Mucosa of gallbladder (tissue), 1 donor: ENCODE measurements around the gene PCNX4. TPM values are rescaled to one million over a fixed set of nuclear protein-coding genes. Genes with fewer than 3 reads are reported as not detected.
"Not testable (repeated sequence)": the region's sequence is repeated elsewhere in the genome, so short reads cannot be mapped to it uniquely, and the experiment has no call there.

Experiments
- DNase-seq: peaks from one replicate; pipeline ENCODE4 v3.0.0-alpha.2; 2020; ENCODE audit warnings: low spot score
- total RNA-seq: library from RNA; stranded (reverse); gene quantifications from one replicate; pipeline ENCODE4 v1.2.1, GENCODE V29; 2021
- donor health status: DM: no; HTN: no; CAD: no.

Gene PCNX4
- total RNA-seq = 51.1 TPM

- peak; percentile 97 for DNase-seq
Observed at GRCh38 chr14:60091550-60092525, at the start of gene PCNX4. PCNX4 (plus strand) TSS chr14:60091923; CDS start chr14:60107639, 15,716 bp downstream.

DNA sequence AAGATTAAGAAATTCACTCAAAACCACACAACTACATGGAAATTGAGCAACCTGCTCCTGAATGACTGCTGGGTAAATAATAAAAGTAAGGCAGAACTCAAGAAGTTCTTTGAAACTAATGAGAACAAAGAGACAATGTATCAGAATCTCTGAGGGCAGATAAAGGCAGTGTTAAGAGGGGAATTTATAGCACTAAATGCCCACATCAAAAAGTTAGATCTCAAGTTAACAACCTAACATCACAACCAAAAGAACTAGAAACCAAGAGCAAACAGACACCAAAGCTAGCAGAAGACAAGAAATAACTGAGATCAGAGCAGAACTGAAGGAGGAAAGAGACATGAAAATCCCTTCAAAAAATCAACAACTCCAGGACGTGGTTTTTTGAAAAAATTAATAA is 43.7 kb upstream of the PCNX4 start:
- DNase-seq = not testable (repeated sequence)

- no peak for DNase-seq
Observed at GRCh38 chr14:60051721-60052221, 40.0 kb upstream of the PCNX4 start.

DNA sequence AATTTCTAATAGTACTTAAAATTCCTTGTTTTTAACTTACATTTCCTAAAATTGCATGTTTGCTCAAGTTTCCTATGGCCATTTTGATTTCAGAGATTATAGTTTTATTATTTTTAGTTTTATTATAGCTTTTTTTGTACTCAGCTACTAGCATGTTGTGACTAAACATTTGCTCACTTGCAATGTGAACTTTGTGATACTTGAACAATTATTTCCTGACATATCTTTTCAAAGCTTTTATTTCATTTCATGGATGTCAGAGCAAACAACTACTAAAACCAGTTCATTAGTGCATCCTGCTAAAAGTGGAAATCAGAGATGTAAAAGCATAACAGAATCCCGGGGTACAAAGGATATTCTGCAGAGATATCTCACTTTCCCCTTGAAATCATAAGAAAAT is 33.6 kb upstream of the PCNX4 start:
- DNase-seq = no peak

GRCh38 chr14:60061371-60061770 is 30.4 kb upstream of the PCNX4 start:
- no peak for DNase-seq

GRCh38 chr14:60064491-60065072 is 27.1 kb upstream of the PCNX4 start:
- DNase-seq = no peak

- DNase-seq = no peak
Observed at GRCh38 chr14:60067882-60068281, 23.8 kb upstream of the PCNX4 start.

DNA sequence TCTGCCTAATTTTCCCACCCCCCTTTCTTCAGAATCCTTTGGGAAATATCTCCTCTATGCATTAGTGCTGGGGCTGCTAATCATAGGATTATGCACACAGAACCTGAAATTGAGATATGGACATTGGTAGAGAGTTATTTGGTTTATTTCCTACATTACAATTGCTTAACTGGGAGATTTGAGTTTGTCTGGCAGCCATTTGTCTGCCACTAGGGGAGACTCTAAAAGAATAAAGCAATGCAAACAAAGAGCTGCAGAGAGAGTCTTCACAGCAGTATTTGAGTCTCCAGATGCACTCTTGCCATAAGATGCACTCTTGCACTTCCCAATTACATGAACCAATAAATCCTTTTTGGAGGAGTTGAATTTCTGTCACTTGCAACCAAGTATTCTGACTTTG is 12.0 kb upstream of the PCNX4 start:
- DNase-seq = no peak

- no peak for DNase-seq
Observed at GRCh38 chr14:60085085-60085484, 6.6 kb upstream of the PCNX4 start.

DNA sequence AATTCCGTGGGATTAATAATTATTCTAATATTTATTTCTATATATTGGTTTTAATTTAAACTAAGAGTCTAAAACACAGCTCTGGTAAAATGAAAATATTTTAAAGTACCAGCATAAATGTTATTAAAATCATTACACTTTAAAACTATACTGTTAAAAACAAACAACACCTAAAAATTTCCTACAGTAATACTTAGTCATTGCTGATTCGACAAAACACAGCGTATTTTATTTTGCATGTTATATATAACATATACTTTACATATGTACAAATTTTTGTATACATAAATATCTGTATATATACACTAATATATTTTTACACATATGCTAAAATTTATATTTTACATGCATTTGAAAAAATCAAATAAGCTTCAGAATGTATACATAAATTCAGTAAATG is 6.0 kb upstream of the PCNX4 start:
- no peak for DNase-seq

- DNase-seq = no peak
Observed at GRCh38 chr14:60087668-60088067, 4.1 kb upstream of the PCNX4 start.

DNA sequence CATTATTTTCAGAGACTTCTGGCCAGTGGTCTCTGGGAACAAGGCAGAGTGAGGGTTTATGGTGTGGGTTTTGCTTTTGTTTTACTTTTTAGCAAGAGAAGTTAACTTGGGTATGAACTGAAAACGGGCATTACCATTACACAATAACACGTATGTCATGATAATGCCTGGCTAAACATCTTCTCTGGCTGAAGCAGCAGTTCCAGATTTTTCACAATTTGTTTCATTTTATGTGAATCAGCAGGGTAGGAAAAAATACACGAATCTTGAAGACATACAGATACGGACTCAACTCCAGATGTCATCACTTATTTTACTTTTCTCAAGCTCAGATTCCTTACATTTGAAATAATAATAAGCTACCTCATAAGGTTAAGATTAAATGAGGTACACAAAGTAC is 2.5 kb upstream of the PCNX4 start:
- DNase-seq = no peak

DNA sequence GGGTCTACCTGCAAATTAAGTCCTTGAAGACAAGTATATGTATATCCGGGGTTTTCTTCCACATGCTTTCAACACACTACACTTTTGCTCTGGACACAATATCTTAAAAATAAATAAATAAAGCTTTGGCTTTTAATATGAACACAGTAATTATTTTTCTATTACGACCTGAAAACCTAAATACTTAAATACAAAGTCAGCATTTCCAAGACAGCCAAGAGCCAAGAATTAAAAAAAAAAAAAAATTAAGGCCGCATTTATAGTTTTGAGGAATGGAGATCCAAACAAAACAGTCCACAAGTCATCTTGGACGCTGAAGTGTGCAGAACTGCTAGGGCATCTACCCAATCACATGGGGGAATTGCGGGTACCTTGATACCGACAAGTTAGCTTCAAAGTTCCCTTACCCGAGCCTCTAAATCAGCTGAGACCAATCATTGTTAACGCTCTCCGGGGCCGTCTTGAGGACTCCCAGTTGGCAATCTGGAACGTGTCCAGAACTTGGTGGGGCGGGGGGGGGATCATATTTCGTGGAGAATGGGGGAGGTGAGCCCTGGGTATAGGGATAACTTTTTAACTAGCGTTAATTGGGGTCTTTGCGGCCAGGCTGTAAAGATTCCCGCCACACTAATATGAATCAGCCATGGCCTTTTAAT is 731 bp upstream of the PCNX4 start:
- DNase-seq = peak; percentile 35

DNA sequence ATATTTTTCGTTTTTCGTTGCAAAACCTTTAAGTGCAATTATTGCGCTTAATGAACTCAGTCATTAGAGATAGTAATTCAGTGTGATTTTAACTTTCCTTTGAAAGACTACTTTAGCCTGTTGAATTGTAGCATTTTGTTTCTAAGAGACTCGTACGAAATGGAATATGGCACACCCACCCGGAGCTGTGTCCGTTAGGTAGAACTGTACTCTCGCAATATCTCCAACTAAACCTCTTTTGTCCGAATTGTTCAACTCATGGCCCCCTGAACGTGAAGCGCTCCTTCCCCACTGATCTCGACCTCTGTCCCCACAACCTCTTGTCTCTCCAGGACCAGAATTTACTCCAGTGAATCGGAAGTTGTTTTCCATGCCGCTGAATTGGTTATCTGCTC is 800 bp downstream of the PCNX4 start:
- DNase-seq = no peak

GRCh38 chr14:60093080-60093479 is 1.4 kb downstream of the PCNX4 start:
- no peak for DNase-seq

DNA sequence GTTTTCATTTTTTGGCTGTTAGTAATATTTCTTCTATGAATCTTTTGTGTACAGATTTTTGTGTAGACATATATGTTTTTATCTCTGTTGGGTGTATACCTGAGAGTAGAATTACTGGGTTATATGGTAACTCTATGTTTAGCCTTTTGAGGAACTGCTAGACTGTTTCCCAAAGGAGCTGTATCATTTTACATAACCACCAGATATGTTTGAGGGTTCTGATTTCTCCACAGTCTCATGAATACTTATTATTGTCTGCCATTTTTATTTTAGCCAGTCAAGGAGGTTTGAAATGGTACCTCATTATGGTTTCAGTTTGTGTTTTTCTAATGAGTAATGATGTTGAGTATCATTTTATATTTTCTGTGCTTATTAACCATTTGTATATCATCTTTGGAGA is 1.9 kb downstream of the PCNX4 start:
- no peak for DNase-seq

DNA sequence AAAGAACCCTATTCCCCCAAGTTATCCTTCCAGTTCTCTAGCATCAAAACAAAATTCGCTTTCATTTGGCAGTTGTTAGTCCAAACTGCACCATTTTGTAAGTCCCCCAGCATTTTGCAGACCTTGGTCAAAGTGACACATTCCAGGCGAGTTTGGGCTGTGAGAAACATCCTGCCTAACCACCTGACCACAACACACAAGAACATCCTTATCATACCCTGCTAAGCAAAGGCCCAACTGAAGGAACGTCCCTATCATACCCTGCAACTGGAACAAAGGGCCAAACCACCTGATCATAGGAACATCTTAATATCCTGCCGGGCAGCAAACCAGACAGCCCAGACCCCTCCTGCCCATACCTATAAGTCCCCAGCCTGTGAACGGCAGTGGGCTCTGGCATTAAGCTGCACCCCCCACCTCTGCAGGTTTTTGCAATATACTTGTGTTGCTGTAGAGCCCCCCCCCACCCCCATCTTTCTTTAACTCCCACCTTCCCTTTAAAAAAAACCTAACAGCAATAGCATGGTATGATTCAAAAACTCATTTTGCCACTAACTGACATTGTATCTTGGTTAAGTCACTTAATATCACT is 2.7 kb downstream of the PCNX4 start:
- DNase-seq = no peak

GRCh38 chr14:60095231-60095630 is 3.5 kb downstream of the PCNX4 start:
- DNase-seq = no peak

DNA sequence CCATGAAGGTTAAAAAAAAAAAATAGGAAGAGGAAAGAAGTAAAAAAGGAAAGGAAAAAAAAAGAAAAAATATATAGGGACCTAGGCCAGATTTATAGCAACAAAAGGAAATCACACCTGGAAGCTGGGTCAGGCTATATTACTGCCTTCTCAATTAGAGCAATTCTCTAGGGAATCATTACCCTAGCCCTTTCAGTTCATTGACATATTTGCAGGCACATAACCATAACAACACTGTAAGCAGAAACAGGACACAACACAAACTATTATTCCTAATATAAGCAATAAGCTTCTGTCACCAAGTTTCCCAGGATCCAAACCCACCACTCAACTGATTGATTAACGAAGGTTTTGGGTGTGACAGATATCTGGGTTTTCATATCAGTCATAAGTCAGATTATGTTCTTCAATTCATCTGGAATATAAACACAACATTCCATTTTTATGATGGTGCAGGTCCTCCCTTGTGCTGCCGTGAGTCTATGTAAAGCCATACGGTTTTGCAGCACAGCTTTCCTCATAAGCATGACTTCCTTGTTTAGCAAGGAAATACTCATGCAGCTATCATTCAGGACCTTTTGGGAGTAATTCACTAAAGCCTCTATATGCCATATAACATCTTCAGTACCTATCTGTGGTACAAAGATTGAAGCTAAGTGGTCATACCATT is 4.2 kb downstream of the PCNX4 start:
- no peak for DNase-seq

GRCh38 chr14:60097974-60098373 is 6.3 kb downstream of the PCNX4 start:
- DNase-seq = no peak

- not testable (repeated sequence) for DNase-seq
Observed at GRCh38 chr14:60099855-60100254, 8.1 kb downstream of the PCNX4 start.

GRCh38 chr14:60101786-60102185 is 10.1 kb downstream of the PCNX4 start:
- DNase-seq = no peak
